HFF-Myc (cell line): ENCODE results near the gene ADARB2.

Experiments
- DNase-seq: peaks from one replicate; pipeline ENCODE4 v3.0.0-alpha.2; 2011; ENCODE audit warnings: low read depth; ENCODE audit errors: extremely low read depth
- H3K4me3 ChIP-seq: replicated peaks from 2 replicates; pipeline ENCODE4 v1.5.1; 2011; ENCODE audit warnings: low read depth, mild to moderate bottlenecking, control low read depth, low read length
- TF ChIP-seq, protein P1 (sequence below): IDR thresholded peaks from 2 replicates; pipeline ENCODE4 v1.5.1; 2012; ENCODE audit warnings: mild to moderate bottlenecking, low read depth, low read length, control low read depth; ENCODE audit errors: missing control alignments

Gene ADARB2

DNA sequence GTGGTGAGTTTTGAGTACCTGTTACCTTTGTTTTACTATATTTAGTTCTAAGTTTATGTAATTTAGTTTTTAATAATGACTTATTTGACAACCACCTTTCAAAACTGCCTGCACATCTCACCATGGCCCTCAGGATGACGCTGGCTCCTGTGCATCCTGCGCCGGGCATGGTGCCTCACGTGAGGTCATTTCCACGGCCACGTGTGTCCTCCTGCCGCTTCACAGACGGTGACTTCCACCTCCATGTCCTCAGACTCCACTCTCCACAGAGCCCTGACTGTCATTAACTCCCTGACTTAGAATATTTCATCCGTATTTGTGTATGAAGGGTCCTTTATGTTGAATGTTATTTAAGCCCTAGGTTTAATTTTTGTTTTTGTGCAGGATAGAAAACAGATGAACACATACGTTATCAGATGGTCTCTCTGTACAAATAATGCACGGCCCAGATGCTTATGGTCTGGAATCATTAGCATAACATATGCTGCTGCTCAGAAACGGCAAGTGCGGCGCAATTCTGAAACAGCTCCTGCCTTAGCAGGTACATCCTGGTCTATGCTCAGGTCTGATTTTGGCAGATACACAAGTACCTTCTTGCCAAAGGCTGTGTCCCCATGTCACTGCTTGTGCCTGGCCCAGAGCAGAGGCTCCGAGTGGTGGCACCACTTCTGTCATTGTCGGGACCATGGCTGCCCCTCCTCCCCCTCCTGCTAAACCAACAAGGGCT, 525.3 kb downstream of the ADARB2 start:
- no peak for DNase-seq
- H3K4me3 ChIP-seq: no peak overlapping the region
- TF ChIP-seq, protein P1, sequence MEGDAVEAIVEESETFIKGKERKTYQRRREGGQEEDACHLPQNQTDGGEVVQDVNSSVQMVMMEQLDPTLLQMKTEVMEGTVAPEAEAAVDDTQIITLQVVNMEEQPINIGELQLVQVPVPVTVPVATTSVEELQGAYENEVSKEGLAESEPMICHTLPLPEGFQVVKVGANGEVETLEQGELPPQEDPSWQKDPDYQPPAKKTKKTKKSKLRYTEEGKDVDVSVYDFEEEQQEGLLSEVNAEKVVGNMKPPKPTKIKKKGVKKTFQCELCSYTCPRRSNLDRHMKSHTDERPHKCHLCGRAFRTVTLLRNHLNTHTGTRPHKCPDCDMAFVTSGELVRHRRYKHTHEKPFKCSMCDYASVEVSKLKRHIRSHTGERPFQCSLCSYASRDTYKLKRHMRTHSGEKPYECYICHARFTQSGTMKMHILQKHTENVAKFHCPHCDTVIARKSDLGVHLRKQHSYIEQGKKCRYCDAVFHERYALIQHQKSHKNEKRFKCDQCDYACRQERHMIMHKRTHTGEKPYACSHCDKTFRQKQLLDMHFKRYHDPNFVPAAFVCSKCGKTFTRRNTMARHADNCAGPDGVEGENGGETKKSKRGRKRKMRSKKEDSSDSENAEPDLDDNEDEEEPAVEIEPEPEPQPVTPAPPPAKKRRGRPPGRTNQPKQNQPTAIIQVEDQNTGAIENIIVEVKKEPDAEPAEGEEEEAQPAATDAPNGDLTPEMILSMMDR: no peak

DNA sequence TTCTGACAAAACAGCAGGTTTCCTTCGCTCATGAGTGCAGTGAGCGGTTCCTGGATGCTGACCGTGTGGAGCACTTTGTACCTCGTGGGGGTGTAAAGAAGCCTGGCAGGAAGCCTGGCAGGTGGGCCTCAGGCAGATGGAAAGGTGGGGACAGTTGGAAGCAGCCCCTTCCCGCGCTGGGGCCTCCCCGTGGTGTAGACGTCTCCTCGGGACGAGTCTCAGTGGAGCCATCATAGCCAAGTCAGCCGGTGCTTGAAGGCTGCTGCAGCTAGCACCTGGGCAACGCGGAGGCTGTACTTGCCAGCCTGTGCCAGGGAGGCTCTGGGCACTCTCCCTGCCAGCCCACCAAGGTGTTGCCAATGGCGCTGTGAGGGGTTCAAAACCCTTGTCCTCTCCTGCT, 526.7 kb downstream of the ADARB2 start:
- no peak for DNase-seq
- no peak overlapping the region for H3K4me3 ChIP-seq
- TF ChIP-seq, protein P1: no peak

DNA sequence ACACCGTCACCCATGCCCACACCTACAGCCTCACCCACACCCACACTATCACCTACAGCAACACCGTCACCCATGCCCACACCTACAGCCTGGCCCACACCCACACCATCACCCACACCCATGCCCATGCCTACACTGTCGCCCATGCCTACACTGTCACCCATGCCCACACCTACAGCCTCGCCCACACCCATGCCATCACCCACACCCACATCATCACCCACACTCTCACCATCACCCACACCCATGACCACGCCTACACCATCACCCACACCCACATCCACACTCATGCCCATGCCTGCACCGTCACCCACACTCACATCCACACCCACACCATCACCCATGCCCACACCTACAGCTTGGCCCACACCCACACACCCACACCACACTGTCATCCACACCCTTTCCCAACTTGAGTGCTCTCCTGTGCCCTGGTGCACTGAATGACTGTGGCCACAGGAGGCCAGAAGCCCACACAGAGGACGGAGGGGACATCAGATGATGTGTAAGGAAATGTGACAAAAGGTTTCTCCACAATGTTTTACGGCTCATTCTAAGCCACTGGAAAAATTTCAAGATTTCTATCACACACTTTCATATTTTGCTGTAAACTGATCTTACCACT, 527.9 kb downstream of the ADARB2 start:
- H3K4me3 ChIP-seq: no peak overlapping the region
- TF ChIP-seq, protein P1: no peak
- no peak for DNase-seq

DNA sequence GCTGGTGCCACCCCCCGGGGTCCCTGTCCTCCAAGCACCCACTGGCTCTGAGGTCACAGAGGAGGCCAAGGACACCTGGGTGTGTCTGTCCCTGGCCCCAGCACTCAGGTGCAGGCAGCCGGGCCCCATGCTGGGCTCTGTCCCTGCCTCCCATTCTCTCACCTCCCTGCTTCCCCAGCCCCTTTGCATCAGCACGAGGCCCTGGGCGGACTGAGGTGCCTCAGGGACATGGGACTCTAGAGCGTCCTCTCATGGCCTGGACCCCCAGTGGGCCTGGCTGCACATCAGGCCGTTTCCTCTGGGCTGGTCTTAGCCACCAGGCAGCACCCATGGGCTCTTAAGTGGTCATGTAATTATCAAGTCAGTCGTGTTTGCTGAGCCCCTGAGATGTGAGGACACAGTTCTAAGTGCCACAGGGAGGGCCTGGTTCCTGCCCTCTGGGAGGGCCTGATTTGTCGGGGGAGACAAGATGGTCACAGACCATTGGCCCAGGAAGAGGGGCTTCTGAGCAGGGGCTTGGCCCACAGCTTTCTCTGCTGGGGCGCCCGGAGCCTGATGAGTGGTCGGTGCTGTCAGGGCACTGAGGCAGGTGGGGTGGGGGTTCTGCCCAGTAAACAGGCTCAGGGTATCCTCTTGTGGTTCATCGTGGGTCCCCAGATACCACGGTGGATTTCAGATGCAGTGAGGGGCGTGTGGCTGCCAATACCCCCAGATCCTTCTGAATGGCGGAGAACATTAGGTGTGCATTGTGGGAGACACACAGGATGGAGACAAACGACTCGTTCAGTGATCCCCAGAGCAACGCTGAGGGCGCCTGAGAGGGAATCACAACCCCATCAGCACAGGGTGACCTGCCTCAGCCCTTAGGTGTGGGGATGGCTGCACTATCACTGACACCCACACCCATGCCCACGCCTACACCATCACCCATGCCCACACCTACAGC, 528.7 kb downstream of the ADARB2 start:
- DNase-seq: no peak
- TF ChIP-seq, protein P1: no peak

DNA sequence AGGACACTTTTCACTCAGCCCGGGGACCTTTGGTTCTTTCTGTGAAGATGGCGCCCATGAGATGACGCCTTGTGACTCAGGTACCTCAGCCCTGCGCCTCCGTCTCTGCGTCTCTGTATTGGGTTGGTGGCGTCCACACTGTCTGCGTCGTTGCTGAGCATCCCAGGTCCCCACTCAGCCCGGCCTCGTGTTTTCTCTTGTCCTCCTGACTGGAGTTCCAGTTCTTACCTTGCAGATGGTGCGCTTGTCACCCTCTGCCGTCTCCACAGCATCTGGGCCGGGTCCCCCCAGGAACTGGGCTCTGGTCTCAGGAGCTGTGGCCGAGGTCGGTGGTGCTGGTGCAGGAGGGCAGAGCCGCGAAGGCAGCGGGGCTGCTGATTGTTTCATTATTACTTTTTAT, 530.7 kb downstream of the ADARB2 start:
- TF ChIP-seq, protein P1: no peak
- H3K4me3 ChIP-seq: no peak overlapping the region
- no peak for DNase-seq

More for the DNA sequence above, 528.7 kb downstream of the ADARB2 start:
- H3K4me3 ChIP-seq: no peak overlapping the region

DNA sequence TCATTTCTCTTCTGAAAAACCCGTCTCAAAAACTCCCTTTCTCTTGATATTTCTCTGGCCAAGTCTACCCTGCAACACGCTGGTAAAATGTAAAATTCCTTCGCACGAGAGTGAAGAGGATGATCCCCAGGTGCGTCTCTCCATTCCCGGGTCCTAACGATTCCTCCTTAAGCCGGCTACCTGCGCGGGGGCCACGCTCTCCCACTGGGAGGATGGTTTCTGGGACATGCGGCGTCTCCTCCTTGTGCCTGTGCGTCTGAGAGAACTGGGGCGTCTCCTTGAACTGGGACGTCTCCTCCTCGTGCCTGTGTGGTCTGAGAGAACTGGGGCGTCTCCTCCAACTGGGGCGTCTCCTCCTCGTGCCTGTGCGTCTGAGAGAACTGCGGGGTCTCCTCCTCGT, 531.2 kb downstream of the ADARB2 start:
- TF ChIP-seq, protein P1: no peak

More for the DNA sequence above, 531.2 kb downstream of the ADARB2 start:
- no peak overlapping the region for H3K4me3 ChIP-seq
- no peak for DNase-seq
